BLaER1 treated with 17β-estradiol and CSF1 and Interleukin-3, amounts not matched to agents 10 nM and 100 nM (cell line): ENCODE results near the gene ADCY1.

Experiments used
- H3K27ac ChIP-seq, 11 experiments: shearing (Covaris generic); formaldehyde crosslinking; 2 replicates each; pipeline ENCODE4 v1.8.1; 2022
- H3K27me3 ChIP-seq, 11 experiments: shearing (Covaris generic); formaldehyde crosslinking; 2 replicates each; pipeline ENCODE4 v1.8.1; 2022
- H3K36me3 ChIP-seq, 11 experiments: shearing (Covaris generic); formaldehyde crosslinking; 2 replicates each; pipeline ENCODE4 v1.8.1; 2022
- H3K4me1 ChIP-seq, 10 experiments: shearing (Covaris generic); formaldehyde crosslinking; 2 replicates each; pipeline ENCODE4 v1.8.1; 2022
- H3K4me2 ChIP-seq, 11 experiments: shearing (Covaris generic); formaldehyde crosslinking; 2 replicates each; pipeline ENCODE4 v1.8.1; 2022
- H3K4me3 ChIP-seq, 10 experiments: shearing (Covaris generic); formaldehyde crosslinking; 2 replicates each; pipeline ENCODE4 v1.8.1; 2022
- H3K9ac ChIP-seq, 11 experiments: shearing (Covaris generic); formaldehyde crosslinking; 2 replicates each; pipeline ENCODE4 v1.8.1; 2022
- H3K9me3 ChIP-seq, 11 experiments: shearing (Covaris generic); formaldehyde crosslinking; replicated peaks in 1 of 11; 2 replicates each; pipeline ENCODE4 v1.8.1; 2022
- H4K20me1 ChIP-seq, 11 experiments: shearing (Covaris generic); formaldehyde crosslinking; 2 replicates each; pipeline ENCODE4 v1.8.1; 2022
- Cebpa-rat ChIP-seq, 11 experiments: shearing (Covaris generic); IDR thresholded peaks; 2 replicates each; pipeline ENCODE4 v1.8.1; 2022

Gene ADCY1

GRCh38 chr7:45586542-45587520, 12.7 kb downstream of the ADCY1 start:
- Histone ChIP-seq H3K9me3 (no peaks in the 10 kb centered on the region), H3K4me1 (peaks cover 0 to 25% (median 13%) of the 10 kb centered on the region in 10 experiments; a peak in 16 of 20 replicates), H3K4me2 (no peak overlapping the region), H3K4me3 (no peak overlapping the region), H3K36me3 (no peaks in the 10 kb centered on the region), H4K20me1 (peaks cover 0 to 5% (median 0%) of the 10 kb centered on the region in 11 experiments; a peak in 1 of 22 replicates), H3K27ac (no peak overlapping the region), H3K9ac (no peak overlapping the region), H3K27me3 (no peaks in the 10 kb centered on the region)
- TF ChIP-seq Cebpa-rat (IDR thresholded peaks at IDR 0.05): no peak

GRCh38 chr7:45588466-45588865, 14.3 kb downstream of the ADCY1 start:
- Histone ChIP-seq H3K36me3 (no peaks in the 10 kb centered on the region), H3K4me3 (no peak overlapping the region), H3K4me1 (peaks cover 0 to 9% (median 1%) of the 10 kb centered on the region in 10 experiments; a peak in 13 of 20 replicates), H3K27me3 (no peaks in the 10 kb centered on the region), H3K27ac (no peak overlapping the region), H3K9ac (no peak overlapping the region), H4K20me1 (peaks cover 0 to 5% (median 0%) of the 10 kb centered on the region in 11 experiments; a peak in 1 of 22 replicates), H3K4me2 (no peak overlapping the region), H3K9me3 (no peaks in the 10 kb centered on the region)
- TF ChIP-seq Cebpa-rat (IDR thresholded peaks at IDR 0.05): no peak

GRCh38 chr7:45589061-45589460, 14.9 kb downstream of the ADCY1 start:
- H3K27me3 ChIP-seq: no peaks in the 10 kb centered on the region

GRCh38 chr7:45589915-45590678, 15.9 kb downstream of the ADCY1 start:
- Histone ChIP-seq H3K9ac (no peak overlapping the region), H3K4me2 (no peak overlapping the region), H3K27me3 (no peaks in the 10 kb centered on the region), H3K36me3 (no peaks in the 10 kb centered on the region), H3K27ac (no peak overlapping the region), H4K20me1 (0 out of 22 replicates have a peak, but pooled peaks cover 0 to 5% (median 0%) of the 10 kb centered on the region in 11 experiments), H3K9me3 (no peaks in the 10 kb centered on the region), H3K4me1 (no peaks in the 10 kb centered on the region), H3K4me3 (no peak overlapping the region)
- no peak for TF ChIP-seq Cebpa-rat (IDR thresholded peaks at IDR 0.05)

More at GRCh38 chr7:45589061-45589460, 14.9 kb downstream of the ADCY1 start:
- no peak for TF ChIP-seq Cebpa-rat (IDR thresholded peaks at IDR 0.05)
- Histone ChIP-seq H3K27ac (no peak overlapping the region), H4K20me1 (peaks cover 0 to 5% (median 0%) of the 10 kb centered on the region in 11 experiments; a peak in 1 of 22 replicates), H3K4me3 (no peak overlapping the region), H3K4me1 (peaks cover 0 to 3% (median 0%) of the 10 kb centered on the region in 10 experiments; a peak in 4 of 20 replicates), H3K36me3 (no peaks in the 10 kb centered on the region), H3K9me3 (no peaks in the 10 kb centered on the region), H3K9ac (no peak overlapping the region), H3K4me2 (no peak overlapping the region)

- H3K4me2 ChIP-seq: no peak overlapping the region
- H3K9ac ChIP-seq: no peak overlapping the region
- H3K36me3 ChIP-seq: no peaks in the 10 kb centered on the region
- no peak for TF ChIP-seq Cebpa-rat (IDR thresholded peaks at IDR 0.05)
- no peaks in the 10 kb centered on the region for H3K9me3 ChIP-seq
- H3K4me1 ChIP-seq: no peaks in the 10 kb centered on the region
- no peak overlapping the region for H3K27ac ChIP-seq
- H3K4me3 ChIP-seq: no peak overlapping the region
- H4K20me1 ChIP-seq: 0 out of 22 replicates have a peak, but pooled peaks cover 0 to 5% (median 0%) of the 10 kb centered on the region in 11 experiments
- no peaks in the 10 kb centered on the region for H3K27me3 ChIP-seq
Observed at GRCh38 chr7:45590679-45591057, 16.5 kb downstream of the ADCY1 start.

GRCh38 chr7:45591101-45591906, 17.1 kb downstream of the ADCY1 start:
- H3K4me3 ChIP-seq: no peak overlapping the region
- no peaks in the 10 kb centered on the region for H3K4me1 ChIP-seq
- TF ChIP-seq Cebpa-rat (IDR thresholded peaks at IDR 0.05): no peak
- H3K36me3 ChIP-seq: no peaks in the 10 kb centered on the region
- H4K20me1 ChIP-seq: 0 out of 22 replicates have a peak, but pooled peaks cover 0 to 5% (median 0%) of the 10 kb centered on the region in 11 experiments
- no peaks in the 10 kb centered on the region for H3K27me3 ChIP-seq
- H3K9ac ChIP-seq: no peak overlapping the region
- no peak overlapping the region for H3K4me2 ChIP-seq
- no peak overlapping the region for H3K27ac ChIP-seq
- no peaks in the 10 kb centered on the region for H3K9me3 ChIP-seq

GRCh38 chr7:45592230-45592991, 18.2 kb downstream of the ADCY1 start:
- Histone ChIP-seq H4K20me1 (0 out of 22 replicates have a peak, but pooled peaks cover 0 to 5% (median 0%) of the 10 kb centered on the region in 11 experiments), H3K4me1 (no peaks in the 10 kb centered on the region), H3K4me2 (no peak overlapping the region), H3K27me3 (no peaks in the 10 kb centered on the region), H3K36me3 (no peaks in the 10 kb centered on the region), H3K4me3 (no peak overlapping the region), H3K9me3 (no peaks in the 10 kb centered on the region), H3K9ac (no peak overlapping the region), H3K27ac (no peak overlapping the region)
- no peak for TF ChIP-seq Cebpa-rat (IDR thresholded peaks at IDR 0.05)

- no peaks in the 10 kb centered on the region for H3K4me1 ChIP-seq
- 0 out of 22 replicates have a peak, but pooled peaks cover 0 to 5% (median 0%) of the 10 kb centered on the region in 11 experiments for H4K20me1 ChIP-seq
- no peak overlapping the region for H3K27ac ChIP-seq
- no peaks in the 10 kb centered on the region for H3K27me3 ChIP-seq
- no peak for TF ChIP-seq Cebpa-rat (IDR thresholded peaks at IDR 0.05)
- no peak overlapping the region for H3K9ac ChIP-seq
- H3K36me3 ChIP-seq: no peaks in the 10 kb centered on the region
- H3K4me2 ChIP-seq: no peak overlapping the region
- no peaks in the 10 kb centered on the region for H3K9me3 ChIP-seq
- no peak overlapping the region for H3K4me3 ChIP-seq
Observed at GRCh38 chr7:45593121-45593541, 19.0 kb downstream of the ADCY1 start.
